KMS-11 (cell line): ENCODE measurements around the gene AGAP1.

ENCODE experiments used
- H2AFZ ChIP-seq: fragments of 200-600 bp; sonication (generic); 2 replicates; pipeline ENCODE4 v1.6.1; 2016; ENCODE audit warnings: antibody characterized with exemption, mixed run types, low read depth
- H3K27ac ChIP-seq: fragments of 200-600 bp; sonication (generic); 2 replicates; pipeline ENCODE4 v1.6.1; 2016; ENCODE audit warnings: mild to moderate bottlenecking, mixed run types
- H3K27me3 ChIP-seq: fragments of 200-600 bp; sonication (generic); 2 replicates; pipeline ENCODE4 v1.6.1; 2017; ENCODE audit warnings: mild to moderate bottlenecking, low read depth, mixed run types, moderate library complexity; ENCODE audit not compliant: insufficient read depth
- H3K36me3 ChIP-seq: fragments of 200-600 bp; sonication (generic); 2 replicates; pipeline ENCODE4 v1.6.1; 2017; ENCODE audit warnings: mild to moderate bottlenecking, mixed run types; ENCODE audit not compliant: insufficient read depth
- H3K4me1 ChIP-seq: fragments of 200-600 bp; sonication (generic); 2 replicates; pipeline ENCODE4 v1.6.1; 2016; ENCODE audit warnings: mild to moderate bottlenecking, low read depth, mixed run types; ENCODE audit not compliant: poor library complexity, severe bottlenecking
- H3K4me2 ChIP-seq: fragments of 200-600 bp; sonication (generic); 2 replicates; pipeline ENCODE4 v1.7.0; 2016; ENCODE audit warnings: mild to moderate bottlenecking, mixed run types
- H3K4me3 ChIP-seq: fragments of 200-600 bp; sonication (generic); IDR thresholded peaks from 2 replicates; pipeline ENCODE4 v1.6.1; 2017; ENCODE audit warnings: low read depth, low read length, mixed read lengths; ENCODE audit not compliant: insufficient read depth
- H3K79me2 ChIP-seq: fragments of 200-600 bp; sonication (generic); 2 replicates; pipeline ENCODE4 v1.6.1; 2016; ENCODE audit warnings: low read depth, mixed run types; ENCODE audit not compliant: insufficient read depth
- H3K9ac ChIP-seq: fragments of 200-600 bp; sonication (generic); 2 replicates; pipeline ENCODE4 v1.6.1; 2016; ENCODE audit warnings: mild to moderate bottlenecking, mixed run types
- H4K20me1 ChIP-seq: fragments of 200-600 bp; sonication (generic); 2 replicates; pipeline ENCODE4 v1.6.1; 2016; ENCODE audit warnings: mild to moderate bottlenecking, mixed run types; ENCODE audit not compliant: insufficient read depth
- TF ChIP-seq, protein P1 (sequence below): fragments of 200-600 bp; sonication (generic); conservative IDR thresholded peaks from 2 replicates; pipeline ENCODE4 v1.6.1; 2017; ENCODE audit warnings: low read depth, mild to moderate bottlenecking, antibody characterized with exemption, low read length, moderate library complexity, mixed read lengths

The AGAP1 gene

GRCh38 chr2:235553291-235553690 is 59.4 kb downstream of the AGAP1 start:
- Histone ChIP-seq H3K36me3 (no peaks in the 10 kb centered on the region), H3K4me2 (peak overlapping the region; percentile 77), H2AFZ (no peak overlapping the region), H3K4me3 (no peak overlapping the region), H3K4me1 (peaks cover 50% of the 10 kb centered on the region), H3K79me2 (peaks cover 83% of the 10 kb centered on the region), H4K20me1 (0 out of 2 replicates have a peak, but pooled peaks cover 14% of the 10 kb centered on the region), H3K27ac (peak overlapping the region; percentile 46), H3K27me3 (no peaks in the 10 kb centered on the region), H3K9ac (no peak overlapping the region)
- TF ChIP-seq, protein P1, sequence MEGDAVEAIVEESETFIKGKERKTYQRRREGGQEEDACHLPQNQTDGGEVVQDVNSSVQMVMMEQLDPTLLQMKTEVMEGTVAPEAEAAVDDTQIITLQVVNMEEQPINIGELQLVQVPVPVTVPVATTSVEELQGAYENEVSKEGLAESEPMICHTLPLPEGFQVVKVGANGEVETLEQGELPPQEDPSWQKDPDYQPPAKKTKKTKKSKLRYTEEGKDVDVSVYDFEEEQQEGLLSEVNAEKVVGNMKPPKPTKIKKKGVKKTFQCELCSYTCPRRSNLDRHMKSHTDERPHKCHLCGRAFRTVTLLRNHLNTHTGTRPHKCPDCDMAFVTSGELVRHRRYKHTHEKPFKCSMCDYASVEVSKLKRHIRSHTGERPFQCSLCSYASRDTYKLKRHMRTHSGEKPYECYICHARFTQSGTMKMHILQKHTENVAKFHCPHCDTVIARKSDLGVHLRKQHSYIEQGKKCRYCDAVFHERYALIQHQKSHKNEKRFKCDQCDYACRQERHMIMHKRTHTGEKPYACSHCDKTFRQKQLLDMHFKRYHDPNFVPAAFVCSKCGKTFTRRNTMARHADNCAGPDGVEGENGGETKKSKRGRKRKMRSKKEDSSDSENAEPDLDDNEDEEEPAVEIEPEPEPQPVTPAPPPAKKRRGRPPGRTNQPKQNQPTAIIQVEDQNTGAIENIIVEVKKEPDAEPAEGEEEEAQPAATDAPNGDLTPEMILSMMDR = no peak

- Histone ChIP-seq H3K4me3 (no peak overlapping the region), H4K20me1 (0 out of 2 replicates have a peak, but pooled peaks cover 14% of the 10 kb centered on the region)
Observed at GRCh38 chr2:235553696-235554100, 59.9 kb downstream of the AGAP1 start.

DNA sequence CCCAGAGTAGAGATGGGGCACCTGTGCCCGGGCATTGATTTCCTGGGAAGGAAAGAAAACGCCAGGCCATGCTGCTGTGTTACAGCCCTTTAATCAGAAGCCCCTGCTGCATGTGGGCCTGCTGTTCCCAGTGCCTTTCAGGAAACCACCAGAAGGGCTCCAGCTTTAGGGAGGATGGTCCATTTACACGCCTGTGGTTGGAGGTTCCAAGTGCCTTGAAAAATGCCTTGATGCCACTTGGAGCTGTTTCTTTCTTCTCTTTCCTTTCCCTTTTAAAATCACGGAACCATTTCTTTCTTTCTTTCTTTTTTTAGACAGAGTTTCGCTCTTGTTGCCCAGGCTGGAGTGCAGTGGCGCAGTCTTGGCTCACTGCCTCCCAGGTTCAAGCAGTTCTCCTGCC is 60.5 kb downstream of the AGAP1 start:
- no peak overlapping the region for H3K9ac ChIP-seq
- peaks cover 56% of the 10 kb centered on the region for H3K4me1 ChIP-seq
- 0 out of 2 replicates have a peak, but pooled peaks cover 14% of the 10 kb centered on the region for H4K20me1 ChIP-seq
- no peak overlapping the region for H2AFZ ChIP-seq
- no peak overlapping the region for H3K27ac ChIP-seq
- no peak overlapping the region for H3K4me3 ChIP-seq
- peaks cover 83% of the 10 kb centered on the region for H3K79me2 ChIP-seq
- H3K4me2 ChIP-seq = no peak overlapping the region
- H3K27me3 ChIP-seq = no peaks in the 10 kb centered on the region
- TF ChIP-seq, protein P1 = no peak
- no peaks in the 10 kb centered on the region for H3K36me3 ChIP-seq

More at GRCh38 chr2:235553696-235554100, 59.9 kb downstream of the AGAP1 start:
- Histone ChIP-seq H3K36me3 (no peaks in the 10 kb centered on the region), H3K79me2 (peaks cover 83% of the 10 kb centered on the region), H3K4me2 (peak overlapping the region; percentile 77), H3K27me3 (no peaks in the 10 kb centered on the region), H3K9ac (no peak overlapping the region), H2AFZ (no peak overlapping the region), H3K27ac (no peak overlapping the region), H3K4me1 (peaks cover 50% of the 10 kb centered on the region)
- TF ChIP-seq, protein P1 = no peak

GRCh38 chr2:235554936-235555335 is 61.1 kb downstream of the AGAP1 start:
- H3K4me1 ChIP-seq = peaks cover 60% of the 10 kb centered on the region
- H3K27ac ChIP-seq = no peak overlapping the region
- TF ChIP-seq, protein P1 = no peak
- H2AFZ ChIP-seq = no peak overlapping the region
- no peak overlapping the region for H3K4me3 ChIP-seq
- no peak overlapping the region for H3K9ac ChIP-seq
- H4K20me1 ChIP-seq = 0 out of 2 replicates have a peak, but pooled peaks cover 14% of the 10 kb centered on the region
- no peaks in the 10 kb centered on the region for H3K36me3 ChIP-seq
- H3K4me2 ChIP-seq = no peak overlapping the region
- H3K79me2 ChIP-seq = peaks cover 83% of the 10 kb centered on the region
- no peaks in the 10 kb centered on the region for H3K27me3 ChIP-seq
